Nephron (organoid): ENCODE results near the gene WDR27.

Experiments used
- H3K27ac Mint-ChIP-seq, 3 experiments: 2 replicates each; pipeline ENCODE4 v1.8.0; 2020; ENCODE audit warnings: mixed read lengths in 3 of 3, mild to moderate bottlenecking in 2 of 3, moderate library complexity in 1 of 3
- H3K27me3 Mint-ChIP-seq: 2 replicates; pipeline ENCODE4 v1.8.0; 2021; ENCODE audit warnings: low read depth, mild to moderate bottlenecking, moderate library complexity, mixed read lengths
- H3K36me3 Mint-ChIP-seq: 2 replicates; pipeline ENCODE4 v1.8.0; 2020; ENCODE audit warnings: low read depth, mixed read lengths
- H3K4me1 Mint-ChIP-seq: 2 replicates; pipeline ENCODE4 v1.8.0; 2020; ENCODE audit warnings: mixed read lengths
- H3K4me3 Mint-ChIP-seq, 3 experiments: 2 replicates each; pipeline ENCODE4 v1.8.0; 2020; ENCODE audit warnings: mild to moderate bottlenecking in 3 of 3, mixed read lengths in 3 of 3, moderate library complexity in 2 of 3
- H3K9me3 Mint-ChIP-seq: 2 replicates; pipeline ENCODE4 v1.8.0; 2020; ENCODE audit warnings: mixed read lengths
- TF ChIP-seq, protein P1 (sequence below), 3 experiments: fragments of 200-600 bp; sonication (generic); IDR thresholded peaks; one replicate each; pipeline ENCODE4 v1.5.0; 2021; ENCODE audit warnings: antibody characterized with exemption in 3 of 3; ENCODE audit not compliant: unreplicated experiment in 3 of 3

WDR27 gene

GRCh38 chr6:169491482-169491881, 210.3 kb downstream of the WDR27 start:
- Mint-ChIP-seq H3K36me3 (peaks cover 10% of the 10 kb centered on the region), H3K4me1 (peaks cover 37% of the 10 kb centered on the region)

DNA sequence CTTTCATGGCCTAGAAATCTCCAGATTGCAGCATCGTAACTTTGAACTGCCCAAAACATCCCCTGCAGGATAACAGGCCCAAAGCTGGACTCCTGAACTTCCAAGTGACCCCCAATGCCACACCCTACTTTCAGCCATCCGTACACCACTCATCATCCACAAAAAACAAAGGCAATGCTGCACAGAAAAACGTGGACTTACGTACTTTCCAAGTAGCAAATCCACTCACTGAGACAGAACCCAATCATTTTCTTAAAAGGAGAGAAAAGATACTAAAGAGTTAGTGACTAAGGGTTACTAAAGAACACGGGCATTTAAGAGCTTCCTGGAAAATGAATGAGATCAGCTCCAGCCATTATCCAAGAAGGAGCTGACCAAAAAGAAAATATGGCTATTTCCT, 211.0 kb downstream of the WDR27 start:
- H3K4me3 Mint-ChIP-seq = no peak overlapping the region
- peaks cover 10% of the 10 kb centered on the region for H3K9me3 Mint-ChIP-seq
- H3K4me1 Mint-ChIP-seq = peaks cover 37% of the 10 kb centered on the region
- peaks cover 7% of the 10 kb centered on the region for H3K36me3 Mint-ChIP-seq
- peak overlapping the region in 2 of 3 experiments; percentile 73 to 78 for H3K27ac Mint-ChIP-seq
- TF ChIP-seq, protein P1, sequence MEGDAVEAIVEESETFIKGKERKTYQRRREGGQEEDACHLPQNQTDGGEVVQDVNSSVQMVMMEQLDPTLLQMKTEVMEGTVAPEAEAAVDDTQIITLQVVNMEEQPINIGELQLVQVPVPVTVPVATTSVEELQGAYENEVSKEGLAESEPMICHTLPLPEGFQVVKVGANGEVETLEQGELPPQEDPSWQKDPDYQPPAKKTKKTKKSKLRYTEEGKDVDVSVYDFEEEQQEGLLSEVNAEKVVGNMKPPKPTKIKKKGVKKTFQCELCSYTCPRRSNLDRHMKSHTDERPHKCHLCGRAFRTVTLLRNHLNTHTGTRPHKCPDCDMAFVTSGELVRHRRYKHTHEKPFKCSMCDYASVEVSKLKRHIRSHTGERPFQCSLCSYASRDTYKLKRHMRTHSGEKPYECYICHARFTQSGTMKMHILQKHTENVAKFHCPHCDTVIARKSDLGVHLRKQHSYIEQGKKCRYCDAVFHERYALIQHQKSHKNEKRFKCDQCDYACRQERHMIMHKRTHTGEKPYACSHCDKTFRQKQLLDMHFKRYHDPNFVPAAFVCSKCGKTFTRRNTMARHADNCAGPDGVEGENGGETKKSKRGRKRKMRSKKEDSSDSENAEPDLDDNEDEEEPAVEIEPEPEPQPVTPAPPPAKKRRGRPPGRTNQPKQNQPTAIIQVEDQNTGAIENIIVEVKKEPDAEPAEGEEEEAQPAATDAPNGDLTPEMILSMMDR (IDR thresholded peaks at IDR 0.05; ENCODE audit: unreplicated experiment in 3 of 3) = no peak
- H3K27me3 Mint-ChIP-seq = no peaks in the 10 kb centered on the region

More at GRCh38 chr6:169491482-169491881, 210.3 kb downstream of the WDR27 start:
- TF ChIP-seq, protein P1 (IDR thresholded peaks at IDR 0.05; ENCODE audit: unreplicated experiment in 3 of 3) = no peak
- Mint-ChIP-seq H3K27me3 (no peaks in the 10 kb centered on the region), H3K27ac (no peak overlapping the region), H3K4me3 (no peak overlapping the region), H3K9me3 (peaks cover 13% of the 10 kb centered on the region)

DNA sequence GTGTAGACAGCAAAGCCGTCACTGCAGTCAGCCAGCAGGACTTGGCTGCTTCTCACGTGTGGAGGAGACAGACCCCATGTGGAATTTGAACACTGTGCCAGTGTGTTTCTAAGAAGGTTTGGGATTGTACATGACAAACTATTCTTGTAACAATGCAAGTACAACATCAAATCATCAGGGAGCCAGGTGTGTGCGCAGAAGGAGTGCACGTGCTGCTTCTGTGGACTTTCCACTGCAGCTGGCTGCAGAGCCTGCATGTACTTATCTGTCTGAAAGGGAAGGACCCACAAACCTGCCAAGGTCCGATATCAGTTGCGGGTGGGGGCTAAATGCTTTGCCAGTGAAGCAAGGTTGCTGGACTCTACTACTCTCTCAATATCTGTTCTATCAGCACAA, 211.6 kb downstream of the WDR27 start:
- peaks cover 6% of the 10 kb centered on the region for H3K9me3 Mint-ChIP-seq
- TF ChIP-seq, protein P1 (IDR thresholded peaks at IDR 0.05; ENCODE audit: unreplicated experiment in 3 of 3) = no peak
- no peak overlapping the region for H3K4me3 Mint-ChIP-seq
- peak overlapping the region in 2 of 3 experiments; percentile 73 to 78 for H3K27ac Mint-ChIP-seq
- H3K36me3 Mint-ChIP-seq = peaks cover 3% of the 10 kb centered on the region
- no peaks in the 10 kb centered on the region for H3K27me3 Mint-ChIP-seq
- H3K4me1 Mint-ChIP-seq = peaks cover 37% of the 10 kb centered on the region

GRCh38 chr6:169489563-169490245, 212.1 kb downstream of the WDR27 start:
- Mint-ChIP-seq H3K27me3 (no peaks in the 10 kb centered on the region), H3K4me1 (peaks cover 37% of the 10 kb centered on the region), H3K4me3 (no peak overlapping the region), H3K36me3 (no peaks in the 10 kb centered on the region), H3K9me3 (peaks cover 2% of the 10 kb centered on the region), H3K27ac (peak overlapping the region in 2 of 3 experiments; percentile 24 to 78)
- TF ChIP-seq, protein P1 (IDR thresholded peaks at IDR 0.05; ENCODE audit: unreplicated experiment in 3 of 3) = no peak

DNA sequence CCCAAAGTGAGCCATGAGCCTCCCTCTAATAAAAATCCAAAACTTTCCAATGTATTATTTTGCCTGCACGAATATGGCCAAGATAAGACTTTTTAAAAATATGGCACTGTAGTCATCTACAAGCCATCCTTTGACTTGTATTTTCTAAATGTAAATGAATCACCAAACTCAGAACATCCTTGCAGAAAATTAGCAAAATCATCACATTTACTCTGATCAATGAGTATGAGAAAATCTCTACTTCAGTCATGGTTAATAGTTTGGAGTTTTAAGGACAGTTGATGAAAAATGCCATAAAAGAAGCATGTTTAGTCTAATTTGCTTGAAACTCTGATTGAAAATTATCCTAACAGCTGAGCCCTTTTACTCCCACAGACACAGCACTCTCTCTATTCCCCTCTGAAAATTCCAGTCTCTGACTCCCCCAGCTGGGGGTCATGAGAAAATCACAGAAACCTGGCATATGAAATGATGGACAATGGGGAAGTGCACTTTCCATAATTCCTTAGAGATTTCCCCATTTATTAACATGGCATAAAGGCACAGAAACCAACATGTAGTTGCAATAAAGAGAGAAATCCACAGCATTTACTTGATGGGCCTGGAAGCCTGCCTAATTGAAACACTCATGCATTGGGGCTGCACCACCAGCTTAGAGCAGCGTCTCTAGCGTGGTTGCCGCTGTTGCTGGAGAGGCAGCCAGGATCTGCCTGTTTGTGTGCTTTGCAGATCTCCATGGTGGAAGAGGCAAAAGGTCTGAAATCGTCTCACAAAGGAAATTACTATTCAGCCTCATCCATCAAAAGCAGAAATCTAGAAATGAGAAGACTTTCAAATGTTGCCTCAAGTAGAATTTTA, 214.0 kb downstream of the WDR27 start:
- Mint-ChIP-seq H3K27ac (peak overlapping the region; percentile 66 to 89 (median 89)), H3K4me1 (peaks cover 37% of the 10 kb centered on the region), H3K27me3 (no peaks in the 10 kb centered on the region), H3K4me3 (no peak overlapping the region), H3K36me3 (peaks cover 5% of the 10 kb centered on the region), H3K9me3 (peaks cover 16% of the 10 kb centered on the region)
- TF ChIP-seq, protein P1 (IDR thresholded peaks at IDR 0.05; ENCODE audit: unreplicated experiment in 3 of 3) = peak; percentile 24 to 55 (median 35)
